Measurements from ENCODE around the gene OR51E2.

DNA sequence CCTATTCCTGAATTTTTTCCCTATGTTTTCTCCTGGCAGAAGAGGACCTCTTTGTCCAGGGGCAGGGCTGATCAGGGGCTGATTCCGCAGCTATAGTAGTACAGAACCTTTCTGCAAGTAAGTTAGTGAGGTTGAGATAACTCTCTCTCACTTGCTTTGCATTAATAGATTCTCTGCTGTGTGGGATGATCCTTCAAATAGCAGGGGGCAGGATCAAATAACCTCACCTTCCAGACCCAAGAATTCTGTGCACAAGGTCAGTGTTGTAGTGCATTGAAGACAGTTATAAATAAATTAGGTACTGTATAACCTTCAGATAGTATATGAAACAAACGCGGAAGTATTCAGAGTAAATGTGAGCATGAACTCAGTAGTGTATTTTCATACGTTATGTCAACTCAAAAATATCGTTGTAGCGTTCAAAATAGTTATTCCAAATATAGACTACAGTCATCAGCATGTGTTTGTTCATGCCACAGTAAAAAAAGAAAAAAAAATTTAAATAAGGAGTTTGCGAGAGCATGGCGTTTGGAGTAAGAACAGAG is 7.2 kb upstream of the OR51E2 start:
- TF ChIP-seq, protein P1, sequence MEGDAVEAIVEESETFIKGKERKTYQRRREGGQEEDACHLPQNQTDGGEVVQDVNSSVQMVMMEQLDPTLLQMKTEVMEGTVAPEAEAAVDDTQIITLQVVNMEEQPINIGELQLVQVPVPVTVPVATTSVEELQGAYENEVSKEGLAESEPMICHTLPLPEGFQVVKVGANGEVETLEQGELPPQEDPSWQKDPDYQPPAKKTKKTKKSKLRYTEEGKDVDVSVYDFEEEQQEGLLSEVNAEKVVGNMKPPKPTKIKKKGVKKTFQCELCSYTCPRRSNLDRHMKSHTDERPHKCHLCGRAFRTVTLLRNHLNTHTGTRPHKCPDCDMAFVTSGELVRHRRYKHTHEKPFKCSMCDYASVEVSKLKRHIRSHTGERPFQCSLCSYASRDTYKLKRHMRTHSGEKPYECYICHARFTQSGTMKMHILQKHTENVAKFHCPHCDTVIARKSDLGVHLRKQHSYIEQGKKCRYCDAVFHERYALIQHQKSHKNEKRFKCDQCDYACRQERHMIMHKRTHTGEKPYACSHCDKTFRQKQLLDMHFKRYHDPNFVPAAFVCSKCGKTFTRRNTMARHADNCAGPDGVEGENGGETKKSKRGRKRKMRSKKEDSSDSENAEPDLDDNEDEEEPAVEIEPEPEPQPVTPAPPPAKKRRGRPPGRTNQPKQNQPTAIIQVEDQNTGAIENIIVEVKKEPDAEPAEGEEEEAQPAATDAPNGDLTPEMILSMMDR (IDR thresholded peaks at IDR 0.05): no peak
- no peak for TF ChIP-seq POLR2A (IDR thresholded peaks at IDR 0.05)
